ENCODE results near the gene PRPSAP1. TPM values are rescaled to one million over a fixed set of nuclear protein-coding genes. Genes with fewer than 3 reads are reported as not detected.

Gene PRPSAP1
- total RNA-seq, 1 donor from 2014 or later, result 69.7 TPM

- no peaks in the 10 kb centered on the region for H3K9me3 Mint-ChIP-seq (ENCODE audit: unreplicated experiment)
- peaks cover 11% of the 10 kb centered on the region for H3K4me1 Mint-ChIP-seq (ENCODE audit: unreplicated experiment)
- H3K36me3 Mint-ChIP-seq (ENCODE audit: unreplicated experiment), result no peaks in the 10 kb centered on the region
- no peak for DNase-seq (ENCODE audit: extremely low spot score, unreplicated experiment)
- H3K27me3 Mint-ChIP-seq (ENCODE audit: unreplicated experiment), result no peaks in the 10 kb centered on the region
- no peak overlapping the region for H3K27ac Mint-ChIP-seq (ENCODE audit: unreplicated experiment)
- no peak for TF ChIP-seq CTCF (IDR thresholded peaks at IDR 0.05)
- H3K4me3 Mint-ChIP-seq (ENCODE audit: unreplicated experiment), result no peak overlapping the region
Measured at GRCh38 chr17:76261421-76262215, 92.1 kb downstream of the PRPSAP1 start.

GRCh38 chr17:76260669-76261068, 93.0 kb downstream of the PRPSAP1 start:
- Mint-ChIP-seq H3K27me3 (ENCODE audit: unreplicated experiment) (no peaks in the 10 kb centered on the region), H3K27ac (ENCODE audit: unreplicated experiment) (no peak overlapping the region), H3K9me3 (ENCODE audit: unreplicated experiment) (no peaks in the 10 kb centered on the region), H3K4me1 (ENCODE audit: unreplicated experiment) (peaks cover 9% of the 10 kb centered on the region), H3K4me3 (ENCODE audit: unreplicated experiment) (no peak overlapping the region), H3K36me3 (ENCODE audit: unreplicated experiment) (no peaks in the 10 kb centered on the region)
- no peak for DNase-seq (ENCODE audit: extremely low spot score, unreplicated experiment)
- no peak for TF ChIP-seq CTCF (IDR thresholded peaks at IDR 0.05)

GRCh38 chr17:76260220-76260619, 93.5 kb downstream of the PRPSAP1 start:
- no peak for DNase-seq (ENCODE audit: extremely low spot score, unreplicated experiment)
- Mint-ChIP-seq H3K27me3 (ENCODE audit: unreplicated experiment) (no peaks in the 10 kb centered on the region), H3K4me3 (ENCODE audit: unreplicated experiment) (no peak overlapping the region), H3K4me1 (ENCODE audit: unreplicated experiment) (peaks cover 9% of the 10 kb centered on the region), H3K9me3 (ENCODE audit: unreplicated experiment) (no peaks in the 10 kb centered on the region), H3K36me3 (ENCODE audit: unreplicated experiment) (no peaks in the 10 kb centered on the region), H3K27ac (ENCODE audit: unreplicated experiment) (no peak overlapping the region)
- TF ChIP-seq CTCF (IDR thresholded peaks at IDR 0.05), result no peak

Other genes starting within 250 kb of the PRPSAP1 start
- gene FOXJ1, start 212.7 kb downstream of the PRPSAP1 start, total RNA-seq, result 0.13 TPM in 2 replicates
- gene RNF157, start 113.4 kb downstream of the PRPSAP1 start, total RNA-seq, result 0.73 and 0.99 TPM in 2 replicates
- 30.1 and 32.2 TPM in 2 replicates for gene UBALD2, start 88.6 kb downstream of the PRPSAP1 start, total RNA-seq
- gene QRICH2, start 45.6 kb downstream of the PRPSAP1 start, total RNA-seq, result 6.3 and 7.3 TPM in 2 replicates
- 15.2 TPM in 2 replicates for gene SPHK1, start 30.7 kb upstream of the PRPSAP1 start, total RNA-seq
- 30.7 and 32.4 TPM in 2 replicates for gene UBE2O, start 99.2 kb upstream of the PRPSAP1 start, total RNA-seq
- gene AANAT, start 113.7 kb upstream of the PRPSAP1 start, total RNA-seq, result not detected in 2 replicates
- 14.5 and 17.5 TPM in 2 replicates for gene RHBDF2, start 147.5 kb upstream of the PRPSAP1 start, total RNA-seq
- 8.6 and 9.1 TPM in 2 replicates for gene CYGB, start 183.8 kb upstream of the PRPSAP1 start, total RNA-seq
- gene PRCD, start 186.1 kb upstream of the PRPSAP1 start, total RNA-seq, result 1.3 and 1.4 TPM in 2 replicates
- gene ST6GALNAC2, start 231.9 kb upstream of the PRPSAP1 start, total RNA-seq, result 1.9 and 3.3 TPM in 2 replicates